NB4 (cell line): Measurements from ENCODE around the gene MCF2L.

Source experiments
- DNase-seq: peaks from one replicate; pipeline ENCODE4 v3.0.0; 2010; ENCODE audit warnings: low read depth
- H3K4me3 ChIP-seq: one replicate; pipeline ENCODE4 v1.5.1; 2011; ENCODE audit warnings: mild to moderate bottlenecking, low read depth, low read length, moderate library complexity
- MAX ChIP-seq: IDR thresholded peaks from 2 replicates; pipeline ENCODE4 v1.6.1; 2011; ENCODE audit warnings: low read depth, low read length
- MYC ChIP-seq: IDR thresholded peaks from 2 replicates; pipeline ENCODE4 v1.6.1; 2011; ENCODE audit warnings: low read depth, low read length
- POLR2A ChIP-seq: IDR thresholded peaks from 2 replicates; pipeline ENCODE4 v1.6.1; 2011; ENCODE audit warnings: mild to moderate bottlenecking; ENCODE audit not compliant: insufficient read length; ENCODE audit errors: extremely low read depth
- TF ChIP-seq, protein P1 (sequence below): IDR thresholded peaks from one replicate; pipeline ENCODE4 v1.5.1; 2012; ENCODE audit warnings: low read depth, low read length

MCF2L gene

GRCh38 chr13:112999414-113000177, 30.6 kb downstream of the MCF2L start:
- H3K4me3 ChIP-seq = no peak overlapping the region
- no peak for DNase-seq
- TF ChIP-seq MAX = no peak
- no peak for TF ChIP-seq MYC

DNA sequence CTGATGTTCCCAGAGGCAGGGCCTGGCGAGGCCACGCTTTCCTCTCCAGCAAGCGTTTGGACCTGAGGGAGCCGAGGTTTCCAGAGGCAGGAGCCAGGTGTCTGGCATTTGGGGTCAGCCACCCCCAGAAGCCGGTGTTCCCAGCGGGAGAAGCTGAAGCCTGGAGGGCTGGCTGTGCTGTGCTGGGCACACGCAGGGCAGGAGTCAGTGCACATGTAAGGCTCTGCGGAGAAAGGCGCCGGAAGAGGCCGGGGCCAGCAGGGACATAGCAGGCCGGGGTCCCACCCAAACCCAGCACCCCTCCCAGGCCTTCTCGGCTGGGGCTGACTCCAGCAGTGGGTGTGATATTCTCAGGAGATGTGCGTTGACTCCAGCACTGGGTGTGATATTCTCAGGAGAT, 31.6 kb downstream of the MCF2L start:
- DNase-seq = no peak
- TF ChIP-seq MYC = no peak
- TF ChIP-seq POLR2A = no peak
- TF ChIP-seq, protein P1, sequence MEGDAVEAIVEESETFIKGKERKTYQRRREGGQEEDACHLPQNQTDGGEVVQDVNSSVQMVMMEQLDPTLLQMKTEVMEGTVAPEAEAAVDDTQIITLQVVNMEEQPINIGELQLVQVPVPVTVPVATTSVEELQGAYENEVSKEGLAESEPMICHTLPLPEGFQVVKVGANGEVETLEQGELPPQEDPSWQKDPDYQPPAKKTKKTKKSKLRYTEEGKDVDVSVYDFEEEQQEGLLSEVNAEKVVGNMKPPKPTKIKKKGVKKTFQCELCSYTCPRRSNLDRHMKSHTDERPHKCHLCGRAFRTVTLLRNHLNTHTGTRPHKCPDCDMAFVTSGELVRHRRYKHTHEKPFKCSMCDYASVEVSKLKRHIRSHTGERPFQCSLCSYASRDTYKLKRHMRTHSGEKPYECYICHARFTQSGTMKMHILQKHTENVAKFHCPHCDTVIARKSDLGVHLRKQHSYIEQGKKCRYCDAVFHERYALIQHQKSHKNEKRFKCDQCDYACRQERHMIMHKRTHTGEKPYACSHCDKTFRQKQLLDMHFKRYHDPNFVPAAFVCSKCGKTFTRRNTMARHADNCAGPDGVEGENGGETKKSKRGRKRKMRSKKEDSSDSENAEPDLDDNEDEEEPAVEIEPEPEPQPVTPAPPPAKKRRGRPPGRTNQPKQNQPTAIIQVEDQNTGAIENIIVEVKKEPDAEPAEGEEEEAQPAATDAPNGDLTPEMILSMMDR = no peak
- no peak for TF ChIP-seq MAX
- no peak overlapping the region for H3K4me3 ChIP-seq

DNA sequence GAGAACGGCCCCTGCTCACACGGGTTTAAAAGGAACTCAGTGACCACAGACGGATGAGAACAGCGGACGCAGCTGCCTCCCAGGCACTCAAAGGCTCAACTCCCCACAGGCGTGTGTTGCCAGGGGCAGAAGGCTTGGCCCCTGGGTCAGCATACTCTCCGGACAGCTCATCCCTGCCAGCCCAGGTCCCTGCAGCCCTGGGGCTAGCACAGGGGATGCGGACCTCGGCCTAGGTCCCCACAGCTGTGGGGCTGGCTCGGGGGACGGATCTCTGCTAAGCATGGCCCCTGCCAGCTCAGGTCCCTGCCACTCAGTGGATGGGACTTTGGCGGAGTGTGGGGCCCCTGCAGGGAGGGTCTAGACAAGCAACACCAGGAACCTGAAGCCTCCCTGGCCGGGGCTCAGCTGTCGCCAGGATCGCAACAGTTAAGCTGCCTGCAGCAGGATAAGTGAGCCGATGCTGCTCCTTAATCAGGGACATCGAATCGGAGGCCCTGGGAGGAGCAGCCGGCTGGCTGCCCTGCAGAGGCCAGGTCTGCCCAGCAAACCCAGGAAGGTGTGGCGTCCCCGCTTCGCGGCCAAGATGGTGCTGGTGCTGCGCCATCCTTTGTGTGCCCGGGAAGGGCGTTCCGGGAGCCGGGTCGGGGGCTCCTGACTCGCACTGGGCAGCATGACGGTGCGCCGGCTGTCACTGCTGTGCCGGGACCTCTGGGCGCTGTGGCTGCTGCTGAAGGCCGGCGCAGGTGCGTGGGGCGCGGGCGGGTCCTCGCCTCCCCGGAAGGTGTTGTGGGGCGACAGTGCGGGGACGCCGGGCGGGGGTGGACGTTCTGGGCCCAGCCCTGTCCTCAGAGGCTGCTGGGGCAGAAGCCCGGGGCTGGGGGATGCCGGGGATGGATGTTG, 32.5 kb downstream of the MCF2L start:
- H3K4me3 ChIP-seq = no peak overlapping the region
- TF ChIP-seq MYC (no peak), MAX (no peak), POLR2A (no peak)
- TF ChIP-seq, protein P1 = no peak
- DNase-seq = no peak

- TF ChIP-seq MYC (no peak), POLR2A (no peak)
- TF ChIP-seq, protein P1 = peak; percentile 14
- no peak overlapping the region for H3K4me3 ChIP-seq
Observed at GRCh38 chr13:113002206-113002912, 33.3 kb downstream of the MCF2L start.

DNA sequence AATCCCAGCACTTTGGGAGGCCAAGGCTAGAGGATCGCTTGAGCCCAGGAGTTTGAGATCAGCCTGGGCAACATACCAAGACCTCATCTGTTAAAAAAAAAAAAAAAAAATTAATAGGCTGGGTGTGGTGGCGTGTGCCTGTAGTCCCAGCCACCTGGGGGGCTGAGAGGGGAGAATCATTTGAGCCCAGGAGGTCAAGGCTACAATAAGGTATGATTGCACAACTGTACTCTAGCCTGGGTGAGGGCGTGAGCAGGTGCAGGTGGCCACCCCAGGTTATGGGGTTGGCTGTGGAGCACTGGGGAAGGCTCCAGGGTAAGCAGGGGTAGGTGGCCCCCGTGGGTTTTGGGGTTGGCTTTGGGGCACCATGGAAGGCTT, 33.9 kb downstream of the MCF2L start:
- no peak for DNase-seq
- TF ChIP-seq MAX (no peak), MYC (no peak), POLR2A (no peak)
- TF ChIP-seq, protein P1 = no peak
- no peak overlapping the region for H3K4me3 ChIP-seq

More at GRCh38 chr13:113002206-113002912, 33.3 kb downstream of the MCF2L start:
- no peak for DNase-seq
